CD14-positive monocyte (primary cell): ENCODE results near the gene OR56A3. TPM values are rescaled to one million over a fixed set of nuclear protein-coding genes. Genes with fewer than 3 reads are reported as not detected.

Source experiments
- DNase-seq, 3 donors: peaks; one replicate each; pipeline ENCODE4 v3.0.0-alpha.2; 2011 to 2022
- H2AFZ ChIP-seq: 2 replicates; pipeline ENCODE4 v1.6.0; 2012; ENCODE audit warnings: mild to moderate bottlenecking, low read depth, low read length, inconsistent platforms; ENCODE audit not compliant: insufficient read depth, poor library complexity, severe bottlenecking
- H3K27ac ChIP-seq, 2 donors: 1 replicate in 1 of 2; 2 replicates in 1 of 2; pipeline ENCODE4 v1.5.1; 2012 to 2013; ENCODE audit warnings: low read length in 2 of 2, control low read depth in 1 of 2, inconsistent platforms in 1 of 2, low read depth in 1 of 2, mild to moderate bottlenecking in 1 of 2
- H3K27me3 ChIP-seq, 2 donors: one replicate each; pipeline versions ENCODE4 v1.6.0 to v1.6.1; 2011 to 2013; ENCODE audit warnings: low read length in 2 of 2; ENCODE audit not compliant: control insufficient read depth in 2 of 2, insufficient read depth in 2 of 2
- H3K36me3 ChIP-seq, 2 donors: replicated peaks in 1 of 2; 1 replicate in 1 of 2; 2 replicates in 1 of 2; pipeline versions ENCODE4 v1.5.1 to v1.6.1; 2012 to 2013; ENCODE audit warnings: low read length in 2 of 2, control low read depth in 1 of 2, inconsistent platforms in 1 of 2, mild to moderate bottlenecking in 1 of 2; ENCODE audit not compliant: insufficient read depth in 2 of 2, control insufficient read depth in 1 of 2
- H3K4me1 ChIP-seq, 2 donors: 1 replicate in 1 of 2; 2 replicates in 1 of 2; pipeline versions ENCODE4 v1.5.1 to v1.6.1; 2012 to 2013; ENCODE audit warnings: low read length in 2 of 2, control low read depth in 1 of 2, inconsistent platforms in 1 of 2, mild to moderate bottlenecking in 1 of 2, moderate library complexity in 1 of 2; ENCODE audit not compliant: insufficient read depth in 2 of 2, control insufficient read depth in 1 of 2
- H3K4me2 ChIP-seq: replicated peaks from 2 replicates; pipeline ENCODE3; 2012; ENCODE audit warnings: low read length, moderate library complexity, mild to moderate bottlenecking; ENCODE audit not compliant: poor library complexity, severe bottlenecking; ENCODE audit errors: extremely low read depth
- H3K4me3 ChIP-seq, 3 experiments: fragments of 200-600 bp in 1 of 3; sonication (generic) in 1 of 3; replicated peaks in 1 of 3; 1 replicate in 2 of 3; 2 replicates in 1 of 3; pipeline ENCODE4 v1.5.1; 2011 to 2013; ENCODE audit warnings: low read length in 3 of 3, mild to moderate bottlenecking in 3 of 3, control low read depth in 2 of 3, low read depth in 2 of 3, inconsistent platforms in 1 of 3, moderate library complexity in 1 of 3
- H3K79me2 ChIP-seq: 2 replicates; pipeline ENCODE4 v1.6.0; 2012; ENCODE audit warnings: mild to moderate bottlenecking, control low read depth, inconsistent platforms, low read length, moderate library complexity; ENCODE audit not compliant: insufficient read depth
- H3K9ac ChIP-seq: 2 replicates; pipeline ENCODE4 v1.6.0; 2017; ENCODE audit warnings: low read length, mild to moderate bottlenecking; ENCODE audit not compliant: insufficient read depth, poor library complexity, severe bottlenecking
- H3K9me3 ChIP-seq, 2 donors: replicated peaks in 1 of 2; 1 replicate in 1 of 2; 2 replicates in 1 of 2; pipeline versions ENCODE4 v1.5.1 to v1.6.1; 2012 to 2013; ENCODE audit warnings: low read length in 2 of 2, control low read depth in 1 of 2; ENCODE audit not compliant: control insufficient read depth in 1 of 2, insufficient read depth in 1 of 2
- H4K20me1 ChIP-seq: 2 replicates; pipeline ENCODE4 v1.6.0; 2012; ENCODE audit warnings: mild to moderate bottlenecking, low read length, control low read depth, moderate library complexity; ENCODE audit not compliant: insufficient read depth
- H3K27ac Mint-ChIP-seq, 7 donors: one replicate each; pipeline ENCODE4 v1.8.0; 2020; ENCODE audit warnings: mild to moderate bottlenecking in 7 of 7, mixed read lengths in 7 of 7, moderate library complexity in 6 of 7, inconsistent platforms in 2 of 7
- H3K27me3 Mint-ChIP-seq, 3 donors: one replicate each; pipeline ENCODE4 v1.8.0; 2021 to 2022; ENCODE audit warnings: low read depth in 3 of 3, mild to moderate bottlenecking in 3 of 3, mixed read lengths in 3 of 3, moderate library complexity in 3 of 3, inconsistent platforms in 1 of 3
- H3K36me3 Mint-ChIP-seq, 2 donors: one replicate each; pipeline ENCODE4 v1.8.0; 2020; ENCODE audit warnings: mixed read lengths in 2 of 2, inconsistent platforms in 1 of 2, mild to moderate bottlenecking in 1 of 2
- H3K4me1 Mint-ChIP-seq: one replicate; pipeline ENCODE4 v1.8.0; 2020; ENCODE audit warnings: mild to moderate bottlenecking, mixed read lengths
- H3K4me3 Mint-ChIP-seq, 2 donors: one replicate each; pipeline ENCODE4 v1.8.0; 2020; ENCODE audit warnings: mild to moderate bottlenecking in 2 of 2, mixed read lengths in 2 of 2, moderate library complexity in 1 of 2
- H3K9me3 Mint-ChIP-seq, 7 donors: one replicate each; pipeline ENCODE4 v1.8.0; 2020 to 2022; ENCODE audit warnings: mixed read lengths in 7 of 7, mild to moderate bottlenecking in 6 of 7, moderate library complexity in 6 of 7, inconsistent platforms in 2 of 7
- WGBS: methylation state at CpG from one replicate; pipeline ENCODE4 v1.1.5; 2013; ENCODE audit warnings: missing lambda C conversion rate; ENCODE audit not compliant: insufficient coverage; 5-methylcytosine and 5-hydroxymethylcytosine counted together
- intact Hi-C, 2 donors: fragments of 100-400 bp; cut with micrococcal nuclease; formaldehyde crosslinking; loops; one replicate each; pipeline versions ENCODE4 v1.15.0 to v1.15.1; 2023
- polyA plus RNA-seq, 3 donors: library from polyadenylated mRNA; depleted of rRNA in 1 of 3; unstranded in 2 of 3; stranded (reverse) in 1 of 3; fragments of 300-500 nt in 2 of 3; fragments of >200 nt in 1 of 3; fragmentation: Illumina TruSeq in 2 of 3; gene quantifications; 1 replicate in 2 of 3; 2 replicates in 1 of 3; pipeline ENCODE4 v1.2.3, GENCODE V29; 2012 to 2021
- TF ChIP-seq, protein P1 (sequence below): fragments of 200-600 bp; IDR thresholded peaks from one replicate; pipeline ENCODE4 v1.8.0; 2022; ENCODE audit warnings: antibody characterized with exemption, mild to moderate bottlenecking

Gene OR56A3
- polyA plus RNA-seq, 3 donors: not detected

DNA sequence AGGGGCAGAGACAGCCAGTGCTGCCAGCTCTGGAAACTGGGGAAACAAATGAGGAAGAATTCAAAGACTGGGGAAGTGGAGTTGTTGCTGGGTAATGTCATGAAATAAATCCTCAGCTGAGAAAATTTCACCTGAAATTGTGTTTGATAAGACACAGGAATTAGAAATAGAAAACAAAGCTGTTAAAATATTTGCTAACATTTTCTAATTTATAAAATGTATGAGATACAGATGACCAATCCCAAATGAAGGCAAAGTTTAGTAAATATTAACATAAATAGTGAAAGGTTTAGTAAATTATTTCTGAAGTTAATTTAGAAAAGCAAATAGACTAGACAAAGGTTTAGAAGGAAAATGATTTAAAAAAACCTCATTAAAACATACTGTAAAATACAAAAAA, 26.3 kb downstream of the OR56A3 start, which contains the start of gene OR56A5:
Gene OR56A5 (minus strand): TSS at position 101 of the 400 bp plus-strand sequence. CDS start 0 bp downstream, at position 101.
- H3K79me2 ChIP-seq: no peaks in the 10 kb centered on the region
- H3K27me3 ChIP-seq: peaks cover 0 to 2% of the 10 kb centered on the region in 2 donors
- Mint-ChIP-seq H3K27me3 (peaks cover 3 to 7% (median 3%) of the 10 kb centered on the region in 3 donors), H3K36me3 (no peaks in the 10 kb centered on the region), H3K9me3 (peaks cover 1 to 16% (median 8%) of the 10 kb centered on the region in 7 donors), H3K4me1 (no peaks in the 10 kb centered on the region), H3K27ac (no peak within 1 kb of the TSS), H3K4me3 (no peak within 1 kb of the TSS)
- DNase-seq: no peak
- H3K36me3 ChIP-seq: no peaks in the 10 kb centered on the region
- H3K9me3 ChIP-seq: peaks cover 5 to 7% of the 10 kb centered on the region in 2 donors
- H3K9ac ChIP-seq: no peak within 1 kb of the TSS
- no peak within 1 kb of the TSS for H3K4me2 ChIP-seq
- no peak within 1 kb of the TSS for H3K27ac ChIP-seq
- intact Hi-C loops: no loop called here
- no peak within 1 kb of the TSS for H2AFZ ChIP-seq
- H3K4me1 ChIP-seq: no peaks in the 10 kb centered on the region
- no peaks in the 10 kb centered on the region for H4K20me1 ChIP-seq
- TF ChIP-seq, protein P1, sequence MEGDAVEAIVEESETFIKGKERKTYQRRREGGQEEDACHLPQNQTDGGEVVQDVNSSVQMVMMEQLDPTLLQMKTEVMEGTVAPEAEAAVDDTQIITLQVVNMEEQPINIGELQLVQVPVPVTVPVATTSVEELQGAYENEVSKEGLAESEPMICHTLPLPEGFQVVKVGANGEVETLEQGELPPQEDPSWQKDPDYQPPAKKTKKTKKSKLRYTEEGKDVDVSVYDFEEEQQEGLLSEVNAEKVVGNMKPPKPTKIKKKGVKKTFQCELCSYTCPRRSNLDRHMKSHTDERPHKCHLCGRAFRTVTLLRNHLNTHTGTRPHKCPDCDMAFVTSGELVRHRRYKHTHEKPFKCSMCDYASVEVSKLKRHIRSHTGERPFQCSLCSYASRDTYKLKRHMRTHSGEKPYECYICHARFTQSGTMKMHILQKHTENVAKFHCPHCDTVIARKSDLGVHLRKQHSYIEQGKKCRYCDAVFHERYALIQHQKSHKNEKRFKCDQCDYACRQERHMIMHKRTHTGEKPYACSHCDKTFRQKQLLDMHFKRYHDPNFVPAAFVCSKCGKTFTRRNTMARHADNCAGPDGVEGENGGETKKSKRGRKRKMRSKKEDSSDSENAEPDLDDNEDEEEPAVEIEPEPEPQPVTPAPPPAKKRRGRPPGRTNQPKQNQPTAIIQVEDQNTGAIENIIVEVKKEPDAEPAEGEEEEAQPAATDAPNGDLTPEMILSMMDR: no peak
- no peak within 1 kb of the TSS for H3K4me3 ChIP-seq

GRCh38 chr11:5973530-5973929, 31.5 kb downstream of the OR56A3 start:
- peaks cover 0 to 3% (median 0%) of the 10 kb centered on the region in 3 donors for H3K27me3 Mint-ChIP-seq
- peaks cover 2 to 6% (median 4%) of the 10 kb centered on the region in 7 donors for H3K9me3 Mint-ChIP-seq
- H3K27me3 ChIP-seq: peaks cover 0 to 2% of the 10 kb centered on the region in 2 donors
- no peak for DNase-seq
- H3K4me2 ChIP-seq: no peak overlapping the region
- H3K4me1 Mint-ChIP-seq: no peaks in the 10 kb centered on the region
- H3K36me3 Mint-ChIP-seq: no peaks in the 10 kb centered on the region
- H3K4me3 Mint-ChIP-seq: no peak overlapping the region
- TF ChIP-seq, protein P1: no peak
- intact Hi-C loops: no loop called here
- no peaks in the 10 kb centered on the region for H3K36me3 ChIP-seq
- H3K27ac Mint-ChIP-seq: no peak overlapping the region
- H3K4me1 ChIP-seq: no peaks in the 10 kb centered on the region
- H4K20me1 ChIP-seq: no peaks in the 10 kb centered on the region
- no CpG with 5 or more reads among the region's 1 CpG for whole genome bisulfite sequencing
- no peak overlapping the region for H3K27ac ChIP-seq
- H3K79me2 ChIP-seq: no peaks in the 10 kb centered on the region
- no peak overlapping the region for H3K4me3 ChIP-seq
- H2AFZ ChIP-seq: no peak overlapping the region
- H3K9ac ChIP-seq: no peak overlapping the region
- H3K9me3 ChIP-seq: no peaks in the 10 kb centered on the region
